Hepatocyte (in vitro differentiated cells): ENCODE results near the gene NTRK3. TPM values are rescaled to one million over a fixed set of nuclear protein-coding genes. Genes with fewer than 3 reads are reported as not detected.

Experiments
- DNase-seq: peaks from one replicate; pipeline ENCODE4 v3.0.0-alpha.2; 2016; ENCODE audit warnings: low spot score
- H2AFZ ChIP-seq: fragments of 200-600 bp; sonication (generic); 2 replicates; pipeline ENCODE4 v1.6.0; 2016; ENCODE audit warnings: antibody characterized with exemption, mild to moderate bottlenecking
- H3K27ac ChIP-seq: fragments of 200-600 bp; sonication (generic); 2 replicates; pipeline ENCODE4 v1.5.1; 2016; ENCODE audit warnings: mild to moderate bottlenecking
- H3K27me3 ChIP-seq: fragments of 200-600 bp; sonication (generic); 2 replicates; pipeline ENCODE4 v1.6.1; 2016
- H3K36me3 ChIP-seq: fragments of 200-600 bp; sonication (generic); replicated peaks from 2 replicates; pipeline ENCODE4 v1.5.1; 2016; ENCODE audit warnings: low read depth; ENCODE audit not compliant: insufficient read depth
- H3K4me1 ChIP-seq: fragments of 200-600 bp; sonication (generic); 2 replicates; pipeline ENCODE4 v1.5.1; 2016; ENCODE audit warnings: mild to moderate bottlenecking, moderate library complexity; ENCODE audit not compliant: insufficient read depth
- H3K4me2 ChIP-seq: fragments of 200-600 bp; sonication (generic); 2 replicates; pipeline ENCODE4 v1.6.0; 2016
- H3K4me3 ChIP-seq: fragments of 200-600 bp; sonication (generic); 2 replicates; pipeline ENCODE4 v1.5.1; 2016; ENCODE audit warnings: mild to moderate bottlenecking
- H3K79me2 ChIP-seq: fragments of 200-600 bp; sonication (generic); 2 replicates; pipeline ENCODE4 v1.6.0; 2017; ENCODE audit warnings: mild to moderate bottlenecking
- H3K9me2 ChIP-seq: fragments of 200-600 bp; sonication (generic); replicated peaks from 2 replicates; pipeline ENCODE4 v1.6.0; 2017; ENCODE audit warnings: mild to moderate bottlenecking; ENCODE audit not compliant: insufficient read depth
- H3K9me3 ChIP-seq: fragments of 200-600 bp; sonication (generic); 2 replicates; pipeline ENCODE4 v1.5.1; 2016; ENCODE audit warnings: low read depth, mild to moderate bottlenecking
- H4K20me1 ChIP-seq: fragments of 200-600 bp; sonication (generic); 2 replicates; pipeline ENCODE4 v1.6.0; 2016; ENCODE audit warnings: mild to moderate bottlenecking; ENCODE audit not compliant: insufficient read depth, poor library complexity, severe bottlenecking
- CTCF ChIP-seq: fragments of 200-600 bp; sonication (generic); IDR thresholded peaks from 2 replicates; pipeline ENCODE4 v1.5.1; 2016; ENCODE audit warnings: antibody characterized with exemption, mild to moderate bottlenecking; ENCODE audit not compliant: poor library complexity
- EZH2 ChIP-seq: fragments of 200-600 bp; sonication (generic); IDR thresholded peaks from 2 replicates; pipeline ENCODE4 v1.6.1; 2016; ENCODE audit warnings: antibody characterized with exemption, mild to moderate bottlenecking, borderline replicate concordance
- EZH2phosphoT487 ChIP-seq: fragments of 200-600 bp; sonication (generic); IDR thresholded peaks from one replicate; pipeline ENCODE4 v1.6.1; 2018; ENCODE audit warnings: antibody characterized with exemption, mild to moderate bottlenecking, low read depth, moderate library complexity; ENCODE audit not compliant: unreplicated experiment, severe bottlenecking
- WGBS: methylation state at CpG from one replicate; pipeline ENCODE4 v1.1.6; 2016; ENCODE audit warnings: low lambda C conversion rate; ENCODE audit errors: missing lambda C conversion rate; 5-methylcytosine and 5-hydroxymethylcytosine counted together
- polyA plus RNA-seq: library from polyadenylated mRNA; unstranded; fragments of >200 nt; fragmentation: Nextera tagmentation; extraction: Ambion mirVana; gene quantifications from 2 replicates; pipeline ENCODE4 v1.2.1, GENCODE V29; 2016
- total RNA-seq: library from RNA; depleted of rRNA; stranded (reverse); fragments of >200 nt; gene quantifications from 2 replicates; pipeline ENCODE4 v1.2.3, GENCODE V29; 2014

NTRK3 gene
- total and polyA plus RNA-seq, 2 experiments from 2014 or later, result 4.9 to 5.6 TPM

GRCh38 chr15:88223084-88223483 is 33.5 kb downstream of the NTRK3 start:
- Histone ChIP-seq H3K9me3 (no peaks in the 10 kb centered on the region), H2AFZ (no peak overlapping the region), H3K4me1 (no peaks in the 10 kb centered on the region), H3K4me2 (no peak overlapping the region), H3K36me3 (no peaks in the 10 kb centered on the region), H3K9me2 (no peaks in the 10 kb centered on the region), H3K4me3 (no peak overlapping the region), H3K27ac (no peak overlapping the region), H3K27me3 (peaks cover under 1% of the 10 kb centered on the region), H4K20me1 (no peaks in the 10 kb centered on the region), H3K79me2 (no peaks in the 10 kb centered on the region)
- WGBS, result 79% methylated on average over 9 of the region's 14 CpGs
- no peak for DNase-seq
- TF ChIP-seq CTCF (no peak), EZH2phosphoT487 (no peak), EZH2 (no peak)

- H3K27ac ChIP-seq, result no peak overlapping the region
- H3K4me3 ChIP-seq, result no peak overlapping the region
- no peaks in the 10 kb centered on the region for H3K4me1 ChIP-seq
- H3K9me3 ChIP-seq, result no peaks in the 10 kb centered on the region
- no peak for DNase-seq
- H3K4me2 ChIP-seq, result no peak overlapping the region
- no peak for TF ChIP-seq EZH2
- TF ChIP-seq EZH2phosphoT487, result no peak
- TF ChIP-seq CTCF, result no peak
- no peaks in the 10 kb centered on the region for H4K20me1 ChIP-seq
- H3K9me2 ChIP-seq, result no peaks in the 10 kb centered on the region
- no peak overlapping the region for H2AFZ ChIP-seq
- no peaks in the 10 kb centered on the region for H3K27me3 ChIP-seq
- H3K36me3 ChIP-seq, result no peaks in the 10 kb centered on the region
- 73% methylated on average over 6 of the region's 6 CpGs for WGBS
- no peaks in the 10 kb centered on the region for H3K79me2 ChIP-seq
Measured at GRCh38 chr15:88221836-88222235, 34.7 kb downstream of the NTRK3 start.

- no peak overlapping the region for H3K4me3 ChIP-seq
- TF ChIP-seq EZH2phosphoT487 (no peak), EZH2 (no peak), CTCF (no peak)
- no peak for DNase-seq
- no peaks in the 10 kb centered on the region for H4K20me1 ChIP-seq
- WGBS, result 89% methylated on average over 11 of the region's 11 CpGs
- H3K27me3 ChIP-seq, result no peaks in the 10 kb centered on the region
- H3K79me2 ChIP-seq, result no peaks in the 10 kb centered on the region
- no peaks in the 10 kb centered on the region for H3K4me1 ChIP-seq
- H3K4me2 ChIP-seq, result no peak overlapping the region
- no peaks in the 10 kb centered on the region for H3K36me3 ChIP-seq
- no peak overlapping the region for H3K27ac ChIP-seq
- H3K9me2 ChIP-seq, result no peaks in the 10 kb centered on the region
- no peaks in the 10 kb centered on the region for H3K9me3 ChIP-seq
- no peak overlapping the region for H2AFZ ChIP-seq
Measured at GRCh38 chr15:88220443-88221335, 35.9 kb downstream of the NTRK3 start.
